ENCODE results near the gene TBC1D1.

The TBC1D1 gene

DNA sequence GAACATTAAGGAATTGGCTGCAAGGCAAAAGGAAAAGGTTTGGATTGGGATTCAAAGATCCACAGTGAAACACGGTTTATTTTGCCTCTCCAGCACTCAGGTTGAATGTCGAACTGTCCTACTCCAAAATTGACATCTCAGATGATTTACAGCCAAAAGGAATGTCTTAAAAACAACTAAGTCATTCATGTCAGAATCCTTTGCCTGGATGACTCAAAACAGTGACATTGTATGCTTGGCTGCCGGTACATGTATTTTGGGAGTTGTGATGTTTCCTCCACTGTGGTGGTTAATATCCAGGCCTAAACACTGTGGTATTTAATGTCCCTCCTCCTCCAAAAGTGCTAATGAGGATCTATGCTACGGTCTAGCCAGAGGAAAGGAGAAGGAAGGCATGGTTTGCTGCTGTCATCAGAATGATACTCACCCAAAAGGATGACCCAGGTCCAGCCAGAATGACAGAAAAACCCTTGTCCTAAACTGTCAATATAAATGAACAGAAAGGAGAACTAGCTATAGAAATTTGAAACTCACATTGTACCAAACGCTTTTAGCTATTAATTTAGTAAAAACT lies 43.5 kb upstream of the TBC1D1 start:
- Histone ChIP-seq H3K36me3 (ENCODE audit: control insufficient read depth in 1 of 2, insufficient read depth in 2 of 2, low read depth in 1 of 2, low read length in 2 of 2) (peaks cover 15 to 35% of the 10 kb centered on the region in 2 experiments), H4K91ac (ENCODE audit: low read length) (no peak overlapping the region), H3K27ac (ENCODE audit: low read length, poor library complexity, severe bottlenecking) (no peak overlapping the region), H3K18ac (ENCODE audit: low read depth in 1 of 2, low read length in 2 of 2) (no peak overlapping the region), H3K9me3 (ENCODE audit: control insufficient read depth, low read length) (no peaks in the 10 kb centered on the region), H3K9ac (ENCODE audit: low read length) (no peak overlapping the region), H3K4me2 (ENCODE audit: low read length, poor library complexity, severe bottlenecking) (no peak overlapping the region), H3K14ac (ENCODE audit: low read length in 2 of 2) (no peak overlapping the region), H2BK15ac (ENCODE audit: low read depth, poor library complexity, severe bottlenecking) (no peak overlapping the region), H2BK12ac (ENCODE audit: low read length in 2 of 2) (no peak overlapping the region), H2BK5ac (ENCODE audit: low read depth, low read length, poor library complexity, severe bottlenecking) (no peak overlapping the region), H3K4me3 (ENCODE audit: insufficient read depth in 1 of 2, low read depth in 1 of 2, low read length in 2 of 2) (no peak overlapping the region), H2AK5ac (ENCODE audit: low read length, severe bottlenecking) (no peak overlapping the region), H2BK120ac (ENCODE audit: low read depth, low read length) (no peak overlapping the region), H3K79me1 (replicated peaks; ENCODE audit: low read length, poor library complexity, severe bottlenecking) (no peaks in the 10 kb centered on the region), H2AFZ (ENCODE audit: low read depth, low read length) (no peak overlapping the region), H3K4me1 (ENCODE audit: control insufficient read depth, insufficient read depth, low read depth, low read length) (no peaks in the 10 kb centered on the region), H4K8ac (ENCODE audit: low read length) (no peak overlapping the region), H3K4ac (ENCODE audit: low read depth in 1 of 2, low read length in 2 of 2) (no peak overlapping the region), H3K23ac (ENCODE audit: low read length in 2 of 2) (no peak overlapping the region), H3K27me3 (ENCODE audit: control insufficient read depth in 1 of 2, insufficient read depth in 1 of 2, low read length in 2 of 2) (no peaks in the 10 kb centered on the region)
- DNase-seq: no peak
- WGBS: 89% methylated on average over 2 of the region's 5 CpGs

DNA sequence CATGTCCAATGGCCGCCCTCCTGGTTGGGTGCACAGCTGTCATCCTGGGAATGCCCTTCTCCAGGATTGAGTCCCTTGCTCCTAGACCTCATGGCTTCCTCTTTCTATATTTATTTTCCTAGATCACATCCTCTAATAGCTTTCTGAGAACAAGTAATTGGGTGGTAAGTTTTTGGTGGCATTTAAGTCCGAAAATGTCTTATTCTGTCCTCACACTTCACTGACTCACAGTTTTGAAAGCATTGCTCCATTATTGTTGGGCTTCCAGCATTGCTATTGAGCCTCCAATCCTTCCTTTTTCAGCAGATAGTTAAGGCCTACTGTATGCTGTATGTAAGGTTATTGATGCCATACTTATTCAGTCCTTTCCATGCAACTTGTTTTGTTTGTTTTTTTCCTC lies 38.5 kb upstream of the TBC1D1 start:
- Histone ChIP-seq H3K79me1 (replicated peaks; ENCODE audit: low read length, poor library complexity, severe bottlenecking) (no peaks in the 10 kb centered on the region), H3K27ac (ENCODE audit: low read length, poor library complexity, severe bottlenecking) (no peak overlapping the region), H3K9ac (ENCODE audit: low read length) (no peak overlapping the region), H4K8ac (ENCODE audit: low read length) (no peak overlapping the region), H2BK120ac (ENCODE audit: low read depth, low read length) (no peak overlapping the region), H2AK5ac (ENCODE audit: low read length, severe bottlenecking) (no peak overlapping the region), H2BK12ac (ENCODE audit: low read length in 2 of 2) (no peak overlapping the region), H3K4ac (ENCODE audit: low read depth in 1 of 2, low read length in 2 of 2) (no peak overlapping the region), H3K27me3 (ENCODE audit: control insufficient read depth in 1 of 2, insufficient read depth in 1 of 2, low read length in 2 of 2) (no peaks in the 10 kb centered on the region), H3K36me3 (ENCODE audit: control insufficient read depth in 1 of 2, insufficient read depth in 2 of 2, low read depth in 1 of 2, low read length in 2 of 2) (peaks cover 14 to 28% of the 10 kb centered on the region in 2 experiments), H3K9me3 (ENCODE audit: control insufficient read depth, low read length) (no peaks in the 10 kb centered on the region), H3K18ac (ENCODE audit: low read depth in 1 of 2, low read length in 2 of 2) (no peak overlapping the region), H4K91ac (ENCODE audit: low read length) (no peak overlapping the region), H3K4me1 (ENCODE audit: control insufficient read depth, insufficient read depth, low read depth, low read length) (no peaks in the 10 kb centered on the region), H3K4me3 (ENCODE audit: insufficient read depth in 1 of 2, low read depth in 1 of 2, low read length in 2 of 2) (no peak overlapping the region), H3K23ac (ENCODE audit: low read length in 2 of 2) (no peak overlapping the region), H2BK15ac (ENCODE audit: low read depth, poor library complexity, severe bottlenecking) (no peak overlapping the region), H3K4me2 (ENCODE audit: low read length, poor library complexity, severe bottlenecking) (no peak overlapping the region), H2BK5ac (ENCODE audit: low read depth, low read length, poor library complexity, severe bottlenecking) (no peak overlapping the region), H2AFZ (ENCODE audit: low read depth, low read length) (no peak overlapping the region), H3K14ac (ENCODE audit: low read length in 2 of 2) (no peak overlapping the region)
- 100% methylated on average over 1 of the region's 2 CpGs for WGBS
- DNase-seq: no peak

DNA sequence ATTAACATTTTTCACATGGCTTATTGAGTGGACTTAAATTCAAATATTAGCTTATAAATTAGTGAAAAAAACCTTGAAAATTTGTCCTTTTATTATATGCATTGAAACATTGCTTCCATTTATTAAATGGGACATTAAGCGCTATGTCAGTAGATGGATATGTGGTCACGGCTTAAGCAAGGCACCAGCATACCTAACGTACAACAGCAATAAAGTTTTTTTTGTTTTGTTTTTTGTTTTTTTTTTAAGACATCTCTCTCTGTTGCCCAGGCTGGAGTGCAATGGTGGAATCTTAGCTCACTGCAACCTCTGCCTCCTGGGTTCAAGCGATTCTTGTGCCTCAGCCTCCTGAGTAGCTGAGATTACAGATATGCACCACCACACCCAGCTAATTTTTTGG lies 32.8 kb upstream of the TBC1D1 start:
- H2BK5ac ChIP-seq (ENCODE audit: low read depth, low read length, poor library complexity, severe bottlenecking): no peak overlapping the region
- H3K27me3 ChIP-seq (ENCODE audit: control insufficient read depth in 1 of 2, insufficient read depth in 1 of 2, low read length in 2 of 2): no peaks in the 10 kb centered on the region
- no peak overlapping the region for H4K91ac ChIP-seq (ENCODE audit: low read length)
- H2AFZ ChIP-seq (ENCODE audit: low read depth, low read length): no peak overlapping the region
- H2BK120ac ChIP-seq (ENCODE audit: low read depth, low read length): no peak overlapping the region
- no peak for DNase-seq
- H3K14ac ChIP-seq (ENCODE audit: low read length in 2 of 2): no peak overlapping the region
- no peaks in the 10 kb centered on the region for H3K9me3 ChIP-seq (ENCODE audit: control insufficient read depth, low read length)
- H3K4me2 ChIP-seq (ENCODE audit: low read length, poor library complexity, severe bottlenecking): no peak overlapping the region
- no peak overlapping the region for H2BK15ac ChIP-seq (ENCODE audit: low read depth, poor library complexity, severe bottlenecking)
- no peak overlapping the region for H2AK5ac ChIP-seq (ENCODE audit: low read length, severe bottlenecking)
- H3K79me1 ChIP-seq (replicated peaks; ENCODE audit: low read length, poor library complexity, severe bottlenecking): no peaks in the 10 kb centered on the region
- no peak overlapping the region for H2BK12ac ChIP-seq (ENCODE audit: low read length in 2 of 2)
- WGBS: 95% methylated on average over 3 of the region's 4 CpGs
- no peak overlapping the region for H3K4ac ChIP-seq (ENCODE audit: low read depth in 1 of 2, low read length in 2 of 2)
- no peak overlapping the region for H3K4me3 ChIP-seq (ENCODE audit: insufficient read depth in 1 of 2, low read depth in 1 of 2, low read length in 2 of 2)
- H4K8ac ChIP-seq (ENCODE audit: low read length): no peak overlapping the region
- no peak overlapping the region for H3K9ac ChIP-seq (ENCODE audit: low read length)
- no peak overlapping the region for H3K23ac ChIP-seq (ENCODE audit: low read length in 2 of 2)
- no peaks in the 10 kb centered on the region for H3K4me1 ChIP-seq (ENCODE audit: control insufficient read depth, insufficient read depth, low read depth, low read length)
- no peak overlapping the region for H3K27ac ChIP-seq (ENCODE audit: low read length, poor library complexity, severe bottlenecking)
- no peak overlapping the region for H3K18ac ChIP-seq (ENCODE audit: low read depth in 1 of 2, low read length in 2 of 2)
- peaks cover 6 to 19% of the 10 kb centered on the region in 2 experiments for H3K36me3 ChIP-seq (ENCODE audit: control insufficient read depth in 1 of 2, insufficient read depth in 2 of 2, low read depth in 1 of 2, low read length in 2 of 2)

DNA sequence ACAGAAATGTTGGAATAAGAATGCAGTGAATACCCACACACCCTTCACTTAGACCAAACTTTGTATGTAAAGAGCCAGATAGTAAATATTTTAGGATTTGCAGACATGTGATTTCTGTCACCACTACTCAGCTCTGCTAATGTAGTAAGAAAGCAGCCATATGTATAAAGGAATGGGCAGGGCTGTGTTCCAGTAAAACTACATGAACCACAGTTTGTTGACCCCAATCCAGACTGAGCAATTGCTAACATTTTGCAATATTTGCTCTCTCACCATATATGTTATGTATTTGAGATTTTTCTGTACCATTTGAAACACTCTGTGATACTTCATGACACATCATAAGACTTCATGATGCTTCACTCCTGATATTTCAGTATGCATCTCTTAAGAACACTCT lies 32.0 kb upstream of the TBC1D1 start:
- no peak overlapping the region for H2BK15ac ChIP-seq (ENCODE audit: low read depth, poor library complexity, severe bottlenecking)
- H2BK120ac ChIP-seq (ENCODE audit: low read depth, low read length): no peak overlapping the region
- no peaks in the 10 kb centered on the region for H3K27me3 ChIP-seq (ENCODE audit: control insufficient read depth in 1 of 2, insufficient read depth in 1 of 2, low read length in 2 of 2)
- H3K79me1 ChIP-seq (replicated peaks; ENCODE audit: low read length, poor library complexity, severe bottlenecking): no peaks in the 10 kb centered on the region
- H3K9ac ChIP-seq (ENCODE audit: low read length): no peak overlapping the region
- no peaks in the 10 kb centered on the region for H3K4me1 ChIP-seq (ENCODE audit: control insufficient read depth, insufficient read depth, low read depth, low read length)
- no peak overlapping the region for H2BK12ac ChIP-seq (ENCODE audit: low read length in 2 of 2)
- no peak overlapping the region for H3K14ac ChIP-seq (ENCODE audit: low read length in 2 of 2)
- DNase-seq: no peak
- no peak overlapping the region for H3K18ac ChIP-seq (ENCODE audit: low read depth in 1 of 2, low read length in 2 of 2)
- H4K8ac ChIP-seq (ENCODE audit: low read length): no peak overlapping the region
- no peak overlapping the region for H3K4me2 ChIP-seq (ENCODE audit: low read length, poor library complexity, severe bottlenecking)
- H2AFZ ChIP-seq (ENCODE audit: low read depth, low read length): no peak overlapping the region
- no peak overlapping the region for H2AK5ac ChIP-seq (ENCODE audit: low read length, severe bottlenecking)
- no peak overlapping the region for H3K27ac ChIP-seq (ENCODE audit: low read length, poor library complexity, severe bottlenecking)
- H3K36me3 ChIP-seq (ENCODE audit: control insufficient read depth in 1 of 2, insufficient read depth in 2 of 2, low read depth in 1 of 2, low read length in 2 of 2): peaks cover 5 to 21% of the 10 kb centered on the region in 2 experiments
- no peak overlapping the region for H2BK5ac ChIP-seq (ENCODE audit: low read depth, low read length, poor library complexity, severe bottlenecking)
- H3K23ac ChIP-seq (ENCODE audit: low read length in 2 of 2): no peak overlapping the region
- H3K4me3 ChIP-seq (ENCODE audit: insufficient read depth in 1 of 2, low read depth in 1 of 2, low read length in 2 of 2): no peak overlapping the region
- H3K9me3 ChIP-seq (ENCODE audit: control insufficient read depth, low read length): no peaks in the 10 kb centered on the region
- no peak overlapping the region for H3K4ac ChIP-seq (ENCODE audit: low read depth in 1 of 2, low read length in 2 of 2)
- H4K91ac ChIP-seq (ENCODE audit: low read length): no peak overlapping the region

Measured in mesenchymal stem cell (in vitro differentiated cells and primary cell).